Measurements from ENCODE around the gene TBC1D21.

- no peak for TF ChIP-seq EZH2 (IDR thresholded peaks at IDR 0.05)
- no peak for TF ChIP-seq CTCF (IDR thresholded peaks at IDR 0.05)
These were observed 58.1 kb downstream of the TBC1D21 start for GRCh38 chr15:73931441-73931840.

All from neural progenitor cell (in vitro differentiated cells).